Midbrain (tissue), 1 donor: ENCODE results near the gene GCC2.
"Not testable (repeated sequence)": the region's sequence is repeated elsewhere in the genome, so short reads cannot be mapped to it uniquely, and the experiment has no call there.

Experiments used
- DNase-seq: peaks from one replicate; lab custom pipeline; 2025; lab: John Stamatoyannopoulos, UW

Gene GCC2, protein sequence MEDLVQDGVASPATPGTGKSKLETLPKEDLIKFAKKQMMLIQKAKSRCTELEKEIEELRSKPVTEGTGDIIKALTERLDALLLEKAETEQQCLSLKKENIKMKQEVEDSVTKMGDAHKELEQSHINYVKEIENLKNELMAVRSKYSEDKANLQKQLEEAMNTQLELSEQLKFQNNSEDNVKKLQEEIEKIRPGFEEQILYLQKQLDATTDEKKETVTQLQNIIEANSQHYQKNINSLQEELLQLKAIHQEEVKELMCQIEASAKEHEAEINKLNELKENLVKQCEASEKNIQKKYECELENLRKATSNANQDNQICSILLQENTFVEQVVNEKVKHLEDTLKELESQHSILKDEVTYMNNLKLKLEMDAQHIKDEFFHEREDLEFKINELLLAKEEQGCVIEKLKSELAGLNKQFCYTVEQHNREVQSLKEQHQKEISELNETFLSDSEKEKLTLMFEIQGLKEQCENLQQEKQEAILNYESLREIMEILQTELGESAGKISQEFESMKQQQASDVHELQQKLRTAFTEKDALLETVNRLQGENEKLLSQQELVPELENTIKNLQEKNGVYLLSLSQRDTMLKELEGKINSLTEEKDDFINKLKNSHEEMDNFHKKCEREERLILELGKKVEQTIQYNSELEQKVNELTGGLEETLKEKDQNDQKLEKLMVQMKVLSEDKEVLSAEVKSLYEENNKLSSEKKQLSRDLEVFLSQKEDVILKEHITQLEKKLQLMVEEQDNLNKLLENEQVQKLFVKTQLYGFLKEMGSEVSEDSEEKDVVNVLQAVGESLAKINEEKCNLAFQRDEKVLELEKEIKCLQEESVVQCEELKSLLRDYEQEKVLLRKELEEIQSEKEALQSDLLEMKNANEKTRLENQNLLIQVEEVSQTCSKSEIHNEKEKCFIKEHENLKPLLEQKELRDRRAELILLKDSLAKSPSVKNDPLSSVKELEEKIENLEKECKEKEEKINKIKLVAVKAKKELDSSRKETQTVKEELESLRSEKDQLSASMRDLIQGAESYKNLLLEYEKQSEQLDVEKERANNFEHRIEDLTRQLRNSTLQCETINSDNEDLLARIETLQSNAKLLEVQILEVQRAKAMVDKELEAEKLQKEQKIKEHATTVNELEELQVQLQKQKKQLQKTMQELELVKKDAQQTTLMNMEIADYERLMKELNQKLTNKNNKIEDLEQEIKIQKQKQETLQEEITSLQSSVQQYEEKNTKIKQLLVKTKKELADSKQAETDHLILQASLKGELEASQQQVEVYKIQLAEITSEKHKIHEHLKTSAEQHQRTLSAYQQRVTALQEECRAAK (N-terminal part only)

DNA sequence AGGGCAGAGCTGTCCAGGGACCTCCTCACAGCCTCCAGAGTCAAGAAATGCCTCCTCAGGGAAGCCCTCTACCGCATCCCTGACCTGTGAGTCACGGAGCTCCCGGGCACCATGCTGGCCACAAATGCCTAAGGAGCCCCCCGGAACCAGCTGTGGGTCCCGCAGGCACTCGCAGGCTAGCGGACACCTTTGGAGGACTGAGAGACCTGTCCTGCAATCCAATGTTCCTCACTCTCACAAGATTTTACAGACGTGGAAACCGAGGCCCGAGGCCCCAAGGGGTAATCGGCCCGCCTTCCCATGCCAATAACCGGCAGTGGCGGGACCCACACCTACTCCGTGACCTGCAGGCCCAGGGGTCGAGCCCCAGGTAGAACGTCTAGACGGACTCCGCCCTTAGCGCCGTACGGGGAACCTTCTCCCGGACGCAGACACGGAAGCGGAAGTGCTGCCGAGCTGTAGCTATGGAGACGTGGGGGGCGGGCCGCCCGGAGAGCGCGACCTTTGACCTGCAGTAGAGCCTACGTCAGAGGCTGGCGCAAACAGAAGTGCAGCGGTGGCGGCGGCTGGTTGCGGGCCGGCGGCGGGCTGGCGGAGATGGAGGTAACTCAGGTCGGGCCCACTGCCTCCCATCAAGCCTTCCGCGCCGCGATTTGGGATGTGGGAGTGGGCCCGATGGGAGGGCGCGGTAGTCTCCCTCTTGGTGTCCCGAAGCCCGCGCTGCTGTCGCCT is at the start of gene GCC2:
GCC2 (plus strand) TSS at position 529 of the 732 bp plus-strand sequence; CDS start at position 598, 69 bp downstream.
- DNase-seq: peak; percentile 92

DNA sequence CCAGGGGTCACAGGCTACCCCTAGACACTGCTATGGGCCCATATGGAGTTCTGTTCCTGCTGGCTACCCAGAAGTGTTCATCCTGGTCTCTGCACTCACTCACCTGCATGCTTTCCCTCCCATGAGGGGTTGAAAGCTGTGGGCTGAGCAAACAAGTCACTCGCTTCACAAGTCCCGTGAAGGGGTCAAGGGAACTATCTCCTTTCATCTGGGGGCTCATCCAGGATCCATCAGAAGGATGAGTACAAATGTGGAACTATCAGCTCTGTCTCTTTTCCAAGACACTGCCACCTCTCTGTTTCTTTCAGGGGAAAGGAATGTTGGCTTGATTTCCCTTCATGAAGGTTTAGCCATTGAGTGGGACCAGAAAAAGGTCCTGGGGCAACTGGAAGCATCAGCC is 49.5 kb upstream of the GCC2 start:
- no peak for DNase-seq

DNA sequence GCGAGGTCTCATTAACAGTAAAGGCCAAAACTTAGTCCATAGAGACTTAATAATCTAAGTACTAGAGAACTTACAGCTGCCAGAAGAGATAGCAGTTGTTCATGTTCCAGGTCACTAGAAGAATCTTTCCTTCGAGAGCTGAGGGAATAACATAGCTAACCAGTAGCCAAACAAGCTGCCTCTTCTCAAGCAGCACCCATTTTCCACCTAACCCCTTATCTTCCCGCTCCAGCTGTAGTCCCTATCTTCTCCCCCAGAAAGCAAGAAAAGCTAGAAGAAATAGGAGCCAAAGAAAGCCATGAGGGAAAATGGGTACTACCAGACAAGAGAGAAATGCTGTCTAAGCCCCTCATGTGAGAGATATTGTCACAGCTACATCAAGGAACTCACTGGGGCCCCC is 47.2 kb upstream of the GCC2 start:
- DNase-seq: no peak

DNA sequence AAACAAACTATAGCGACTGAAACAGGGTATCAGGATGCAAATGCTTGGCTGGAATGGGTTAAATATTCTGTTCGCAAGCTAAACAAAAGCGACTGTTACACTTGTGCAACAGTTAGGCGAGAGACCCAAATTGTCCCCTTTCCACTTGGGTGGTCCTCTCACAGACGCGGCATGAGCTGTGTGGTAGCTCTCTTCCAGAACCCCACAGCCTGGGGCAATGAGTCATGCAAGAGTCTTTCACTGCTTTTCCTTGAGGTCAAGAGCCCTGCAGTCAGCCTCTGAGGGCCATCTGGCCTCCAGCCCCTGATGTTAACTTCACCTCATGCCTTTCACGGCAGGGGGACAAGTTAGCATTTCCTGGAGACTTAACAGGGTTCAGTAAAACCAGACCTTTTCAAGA is 45.5 kb upstream of the GCC2 start:
- no peak for DNase-seq

DNA sequence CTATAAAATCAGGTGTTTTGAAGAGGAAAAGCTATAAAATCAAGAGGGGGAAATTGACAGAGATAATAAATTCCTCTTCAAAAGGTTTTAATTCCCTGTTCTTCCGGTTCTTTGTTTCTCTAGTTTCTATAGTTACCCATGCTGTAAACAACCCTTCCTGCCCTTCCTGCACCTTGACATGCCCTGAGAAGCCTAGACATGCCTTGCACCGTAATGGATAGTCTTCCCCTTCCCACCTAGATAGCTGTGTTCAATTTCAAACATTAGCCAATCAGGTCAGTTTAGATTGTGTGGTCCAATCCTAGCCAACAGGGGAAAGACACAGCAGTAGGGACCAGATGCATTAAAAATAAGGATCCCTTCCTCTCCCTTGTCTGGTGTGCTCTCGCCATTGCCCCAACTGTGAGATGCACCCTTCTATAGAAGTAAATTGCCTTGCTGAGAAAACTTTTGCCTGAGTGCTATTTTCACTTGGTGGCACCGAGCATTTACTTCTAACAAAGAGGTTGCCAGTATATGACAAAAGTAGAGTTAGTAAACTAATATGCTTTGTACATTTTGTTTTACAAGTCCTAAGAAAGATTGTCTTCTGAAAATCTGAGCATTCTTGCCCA is 44.1 kb upstream of the GCC2 start:
- no peak for DNase-seq

DNA sequence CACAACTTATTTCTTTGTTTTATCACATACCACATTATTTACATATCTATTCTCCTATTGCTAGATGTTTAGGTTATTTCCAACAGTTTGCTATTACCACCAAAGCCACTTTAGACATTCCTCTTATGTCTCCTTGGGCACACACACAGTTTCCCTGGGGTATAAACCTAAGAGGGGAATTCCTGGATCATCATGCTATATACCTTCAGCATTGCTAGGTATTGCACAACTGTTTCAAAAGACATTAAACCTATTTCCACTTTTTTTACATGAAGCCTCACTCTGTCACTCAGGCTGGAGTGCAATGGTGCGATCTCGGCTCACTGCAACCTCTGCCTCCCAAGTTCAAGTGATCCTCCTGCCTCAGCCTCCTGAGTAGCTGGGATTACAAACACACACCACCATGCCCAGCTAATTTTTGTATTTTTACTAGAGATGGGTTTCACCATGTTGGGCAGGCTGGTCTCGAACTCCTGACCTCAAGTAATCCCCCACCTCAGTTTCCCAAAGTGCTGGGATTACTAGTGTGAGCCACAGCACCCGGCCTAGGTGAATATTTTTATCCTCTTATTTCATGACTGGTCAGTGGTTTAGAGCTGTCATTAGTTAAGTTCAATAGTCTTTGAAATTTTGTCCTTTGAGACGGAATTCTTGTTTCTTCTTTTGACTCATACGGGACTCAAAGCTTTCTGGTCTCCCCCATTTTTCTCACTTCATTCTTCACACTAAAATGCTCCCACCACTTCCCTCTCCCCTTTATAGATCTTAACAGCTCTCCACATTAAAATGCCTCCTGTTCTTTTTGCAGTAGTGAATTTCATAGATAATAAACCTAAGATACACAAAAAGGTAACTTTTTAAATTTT is 40.9 kb upstream of the GCC2 start:
- no peak for DNase-seq

DNA sequence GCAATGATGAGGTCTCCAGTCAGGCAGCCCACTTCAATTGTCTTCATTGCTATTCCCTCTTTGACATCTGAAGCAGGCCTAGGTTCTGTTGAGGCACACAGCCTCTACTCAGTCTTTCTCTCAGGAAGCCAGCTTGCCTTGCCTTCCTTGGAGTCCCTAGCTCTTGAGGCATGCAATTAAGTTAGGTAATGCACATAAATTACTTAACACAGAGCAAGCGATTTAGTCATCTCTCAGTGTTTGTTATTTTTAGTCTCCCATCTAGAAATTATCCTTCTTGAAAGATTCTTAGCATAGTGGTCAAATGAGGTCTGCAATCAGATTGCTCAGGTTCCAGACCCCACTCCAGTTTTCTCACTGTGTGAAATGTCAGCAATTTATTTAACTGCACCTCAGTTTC is 39.2 kb upstream of the GCC2 start:
- no peak for DNase-seq

DNA sequence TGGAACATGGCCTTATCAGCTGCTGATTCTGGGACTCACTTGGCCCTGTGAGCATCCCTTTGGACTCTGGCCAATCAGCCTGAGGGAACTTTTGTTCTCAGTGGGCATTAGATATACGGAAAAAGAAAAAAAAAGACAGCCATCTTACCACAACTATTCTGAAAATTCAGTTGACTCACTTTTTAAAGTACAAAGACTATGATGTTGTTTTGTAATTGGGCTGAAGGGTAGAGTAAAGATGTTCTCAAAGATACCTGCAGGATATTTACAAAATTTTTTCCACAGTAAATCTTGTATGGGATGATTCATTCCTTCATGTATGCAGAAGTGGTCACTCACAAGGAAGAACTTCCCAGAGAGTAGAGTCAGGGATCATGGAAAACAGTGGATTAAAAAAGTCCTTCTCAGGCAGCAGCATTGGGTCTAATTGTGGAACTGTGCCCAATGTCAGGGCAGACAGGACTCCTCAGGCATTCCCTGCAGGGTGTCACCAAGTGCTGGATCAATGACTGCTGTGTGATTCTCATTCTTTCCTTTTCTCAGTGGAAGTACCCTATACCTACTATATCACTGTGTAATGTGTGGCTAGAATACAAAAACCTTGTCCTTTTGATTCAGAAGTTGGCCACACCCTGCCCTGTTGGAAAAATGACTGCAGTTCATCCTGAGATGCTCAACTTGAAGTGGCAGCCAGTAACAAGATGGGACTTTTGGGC is 35.9 kb upstream of the GCC2 start:
- no peak for DNase-seq

DNA sequence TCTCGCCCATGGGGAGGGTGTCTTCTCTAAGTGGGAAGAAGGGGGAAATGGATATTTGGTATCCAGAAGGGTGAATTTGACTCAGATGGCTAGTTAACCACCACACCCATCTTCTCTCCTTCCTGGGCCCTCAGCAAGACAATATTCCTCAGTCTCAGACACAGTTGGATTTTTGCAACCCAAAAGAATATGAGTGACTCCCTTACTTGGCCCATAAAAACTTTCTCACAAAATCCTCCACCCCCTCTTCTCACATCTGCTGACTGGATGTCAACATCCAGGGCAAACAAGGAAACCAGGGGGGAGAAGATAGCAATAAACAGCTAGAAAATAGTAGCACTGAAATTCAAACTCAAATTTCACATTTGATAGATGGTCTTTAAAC is 35.3 kb upstream of the GCC2 start:
- DNase-seq: no peak

DNA sequence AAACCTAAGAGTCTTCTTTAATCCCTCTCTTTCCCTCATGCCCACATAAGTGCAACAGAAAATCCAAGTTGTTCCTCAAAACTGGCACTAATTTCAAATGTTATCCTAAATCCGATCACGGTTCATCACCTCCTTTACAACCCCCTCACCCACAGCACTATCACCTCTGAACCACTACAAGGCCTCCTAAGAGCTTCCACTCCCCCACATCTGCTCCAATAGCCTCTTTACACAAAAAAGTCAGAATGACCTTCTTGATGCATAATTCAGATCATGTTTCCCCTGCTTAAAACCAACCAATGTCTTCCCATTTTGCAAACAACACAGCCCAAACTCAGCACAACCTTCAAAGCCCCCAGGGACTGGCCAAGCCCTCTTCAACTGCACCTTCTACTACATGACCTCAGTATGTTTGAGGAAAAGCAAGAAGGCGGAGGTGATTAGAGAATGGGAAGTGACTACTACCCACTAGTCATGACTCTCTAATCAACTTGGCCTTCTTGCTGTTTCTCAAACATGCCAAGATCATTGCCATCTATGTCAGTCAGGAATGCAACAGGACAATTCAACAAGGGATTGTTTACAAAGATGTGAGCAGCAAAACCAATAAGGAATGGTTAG is 34.6 kb upstream of the GCC2 start:
- no peak for DNase-seq

DNA sequence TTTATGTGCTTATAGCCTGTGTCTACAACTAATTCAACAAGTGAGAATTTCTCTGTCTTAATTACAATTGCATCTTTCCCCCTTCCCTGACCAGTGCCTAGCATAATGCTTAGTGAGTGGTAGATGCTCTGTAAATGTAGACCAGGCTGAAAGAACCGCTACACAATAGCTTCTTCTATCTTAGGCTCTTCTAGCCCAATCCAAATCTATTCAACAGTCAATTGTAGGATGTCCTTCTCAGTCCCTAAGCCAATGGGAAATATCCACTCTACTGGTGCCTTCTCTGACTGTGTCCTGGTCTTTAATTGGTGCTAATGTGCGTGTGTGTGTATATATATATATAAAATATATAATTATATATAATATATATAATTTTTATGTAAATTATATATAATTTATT is 34.1 kb upstream of the GCC2 start:
- no peak for DNase-seq

DNA sequence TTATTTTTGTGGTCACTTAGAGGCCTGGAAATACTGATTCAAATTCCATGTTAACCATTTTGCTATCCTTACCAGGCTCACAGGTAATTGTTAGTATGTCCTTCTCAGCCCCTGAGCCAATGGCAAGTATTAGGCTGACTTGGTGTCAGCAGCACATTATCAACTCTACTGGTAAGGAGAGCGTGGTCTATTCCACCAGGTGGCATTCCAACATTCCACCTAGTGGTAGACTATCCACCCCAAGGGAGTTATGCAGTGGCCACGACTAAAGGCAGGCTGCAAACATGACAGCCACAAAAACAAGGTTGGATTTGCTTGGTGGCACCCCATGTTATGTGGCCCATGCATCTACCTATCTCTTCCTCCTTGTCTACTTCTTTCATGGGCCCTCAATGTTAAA is 31.8 kb upstream of the GCC2 start:
- DNase-seq: no peak

DNA sequence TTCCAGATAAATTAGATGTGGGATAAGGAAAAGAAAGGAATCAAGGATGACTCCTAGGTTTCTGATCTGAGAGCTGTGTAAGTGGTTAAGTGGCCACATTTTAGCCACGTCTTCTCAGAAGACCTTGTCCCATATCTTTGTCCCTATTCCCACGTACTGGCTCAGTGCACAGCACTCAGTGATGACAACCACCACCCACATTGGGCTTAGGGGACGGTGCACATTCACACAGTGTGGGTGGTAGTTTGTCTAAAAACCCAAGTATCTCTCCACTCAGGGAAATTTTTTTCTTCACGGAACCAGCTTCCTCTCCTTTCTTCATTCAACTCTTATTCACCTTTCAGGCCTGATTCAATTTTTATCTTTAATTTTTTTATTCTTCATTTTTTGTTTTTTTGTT is 30.6 kb upstream of the GCC2 start:
- no peak for DNase-seq

DNA sequence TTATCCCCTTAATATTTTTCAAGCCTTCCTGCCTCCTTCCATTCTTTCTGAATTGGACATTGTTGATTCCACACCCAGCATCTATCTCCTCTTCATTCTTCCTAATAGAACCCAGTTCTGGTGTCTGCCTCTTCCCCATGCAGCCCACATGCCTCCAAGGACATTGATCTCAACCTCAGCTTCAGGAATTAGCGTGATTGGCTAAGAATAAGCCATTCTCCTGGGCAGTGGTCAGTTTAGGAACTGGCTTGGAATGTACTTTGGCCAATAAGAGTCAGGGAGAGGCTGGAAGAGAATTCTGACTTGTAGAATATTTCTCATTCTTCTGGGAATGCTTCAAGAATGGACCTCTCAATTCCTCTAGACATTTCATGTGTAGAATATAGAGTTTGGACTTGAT is 25.9 kb upstream of the GCC2 start:
- no peak for DNase-seq

DNA sequence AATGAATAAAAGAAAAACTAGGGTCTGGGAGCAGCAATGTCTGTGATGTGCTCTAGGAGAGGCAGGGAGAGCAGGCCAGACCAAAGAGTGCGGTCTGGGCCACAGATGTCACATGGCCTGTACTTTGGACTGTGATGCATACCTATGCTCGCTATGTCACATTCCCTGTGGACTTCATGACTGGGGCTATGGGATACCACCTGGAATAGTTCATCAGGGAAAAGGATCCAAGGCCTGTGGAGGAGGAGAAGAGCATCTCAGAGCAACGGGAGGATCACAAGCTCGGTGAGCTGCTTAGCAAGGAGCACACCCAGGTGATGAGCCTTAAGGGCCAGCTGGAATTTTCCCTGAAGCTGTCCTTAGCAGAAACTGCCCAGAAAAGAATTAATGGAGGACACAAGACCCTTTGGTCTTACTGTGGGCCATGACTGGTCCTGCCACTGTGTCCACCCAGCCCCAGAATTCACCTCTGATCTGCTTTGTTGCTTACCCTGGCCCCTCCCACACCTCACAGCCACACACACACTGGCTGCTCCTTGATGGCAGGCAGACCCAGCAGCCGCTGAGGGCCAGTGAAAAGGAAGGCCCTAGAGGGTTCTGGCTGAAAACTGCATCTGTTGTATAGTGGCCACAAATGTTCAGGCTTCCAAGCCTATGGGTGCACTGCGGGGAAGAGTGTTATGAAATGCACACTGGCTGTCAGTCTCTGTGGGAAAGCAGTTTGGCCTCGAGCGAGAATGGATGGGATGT is 25.3 kb upstream of the GCC2 start:
- DNase-seq: no peak

DNA sequence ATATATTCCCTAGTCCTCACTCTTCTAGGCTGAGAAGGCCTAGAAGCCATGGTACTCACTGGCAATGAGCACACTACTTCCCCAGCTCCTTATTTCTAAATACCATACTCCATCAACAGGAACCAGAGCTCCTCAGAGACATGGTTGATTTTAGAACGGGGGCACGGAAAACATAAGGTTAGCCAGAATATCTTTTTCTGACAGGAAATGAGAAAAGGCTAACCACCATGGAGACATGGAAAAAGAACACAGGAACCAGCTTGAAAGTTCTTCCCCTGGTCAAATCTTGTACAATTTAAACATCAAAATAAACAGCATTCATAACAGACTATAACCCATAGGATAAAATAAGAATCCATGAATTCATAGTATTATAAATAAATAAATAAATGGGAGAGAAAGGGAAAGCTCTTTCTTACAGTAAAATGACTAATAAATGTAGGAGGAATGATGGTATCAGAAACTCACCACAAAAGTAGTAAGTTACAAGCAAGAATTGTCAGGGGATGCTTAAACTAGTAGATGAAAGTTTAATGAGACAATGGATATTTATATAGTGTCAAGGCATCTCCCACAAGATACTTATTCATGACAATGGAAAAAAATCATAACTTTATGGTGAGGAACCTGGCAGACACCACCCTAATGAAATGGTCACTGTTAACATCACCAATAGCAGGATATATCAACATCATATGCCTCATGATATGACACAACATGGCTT is 20.6 kb upstream of the GCC2 start:
- DNase-seq: no peak

DNA sequence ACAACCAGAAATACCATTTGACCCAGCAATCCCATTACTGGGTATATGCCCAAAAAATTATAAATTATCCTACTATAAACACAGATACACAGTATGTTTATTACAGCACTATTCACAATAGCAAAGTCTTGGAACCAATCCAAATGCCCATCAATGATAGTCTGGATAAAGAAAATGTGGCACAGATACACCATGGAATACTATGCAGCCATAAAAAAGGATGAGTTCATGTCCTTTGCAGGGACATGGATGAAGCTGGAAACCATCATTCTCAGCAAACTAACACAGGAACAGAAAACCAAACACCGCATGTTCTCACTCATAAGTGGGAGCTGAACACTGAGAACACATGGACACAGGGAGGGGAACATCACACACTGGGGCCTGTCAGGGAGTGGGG is 13.4 kb upstream of the GCC2 start:
- DNase-seq: not testable (repeated sequence)

DNA sequence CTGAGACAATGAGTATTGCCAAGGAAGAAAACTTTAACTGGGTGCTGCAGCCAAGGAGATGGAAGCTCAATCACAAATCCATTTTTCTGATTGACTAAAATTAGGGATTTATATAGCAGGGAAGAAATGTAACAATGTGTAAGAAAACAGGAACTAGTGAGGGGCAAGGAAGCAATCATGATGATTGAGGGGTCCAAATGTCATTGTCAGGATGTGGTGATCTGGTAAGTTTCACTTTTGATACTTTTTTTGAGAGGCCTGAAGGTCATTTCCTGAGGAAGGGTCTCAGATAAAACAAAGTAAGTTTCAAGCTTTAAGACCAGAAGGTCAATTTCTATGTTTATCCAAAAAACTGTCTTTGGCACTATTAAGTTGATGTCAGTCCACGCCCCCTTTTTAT is 12.0 kb upstream of the GCC2 start:
- no peak for DNase-seq
